Aorta (tissue), 4 donors: Measurements from ENCODE around the gene EML1. TPM values are rescaled to one million over a fixed set of nuclear protein-coding genes. Genes with fewer than 3 reads are reported as not detected.

Experiments
- polyA plus RNA-seq, 2 donors: library from polyadenylated mRNA; stranded (reverse); fragments of 200-250 nt; gene quantifications; one replicate each; pipeline ENCODE4 v1.2.3, GENCODE V29; 2013
- total RNA-seq, 2 donors: library from RNA; stranded (reverse); fragmentation: NEBNext Ultra II Directional; extraction: Animal tissue kit (Norgen Biotek cat#: 25700); gene quantifications; one replicate each; pipeline ENCODE4 v1.2.1, GENCODE V29; 2021
- donor health status: healthy with polysubstance abuse.
- donor health status: Bipolar disorder and iron deficiency.
- donor health status: DM: no; HTN: no; CAD: no.
- donor health status: DM: yes; HTN: yes; CAD: no.

The EML1 gene
- total and polyA plus RNA-seq, 4 donors = 4.8 to 62.0 (median 36.6) TPM

Other genes starting within 250 kb of the EML1 start
- gene CCDC85C, start 189.2 kb upstream of the EML1 start, total RNA-seq = 1 to 10 TPM; 6.4 to 7.6 TPM
- 1 to 10 TPM; 1.2 to 8.1 TPM for gene CCDC85C, start 189.2 kb upstream of the EML1 start, polyA plus RNA-seq
- gene HHIPL1, start 148.3 kb upstream of the EML1 start, total RNA-seq = 1 to 10 TPM; 2.5 to 7.7 TPM
- gene HHIPL1, start 148.3 kb upstream of the EML1 start, polyA plus RNA-seq = under 1 TPM; 0.51 to 0.63 TPM
- 1 to 10 TPM in 1 of 2 donors, under 1 TPM in 1; 0.68 to 3.7 TPM for gene CYP46A1, start 109.1 kb upstream of the EML1 start, total RNA-seq
- under 1 TPM in 1 of 2 donors, not detected in 1; 0.97 TPM for gene CYP46A1, start 109.1 kb upstream of the EML1 start, polyA plus RNA-seq